GM23338 (cell line): ENCODE data around the gene GRXCR2.

Experiments used
- POLR2AphosphoS5 ChIP-seq: IDR thresholded peaks from 2 replicates; pipeline ENCODE4 v1.6.1; 2016; ENCODE audit warnings: antibody characterized with exemption, low read depth
- TF ChIP-seq, protein P1 (sequence below): IDR thresholded peaks from one replicate; pipeline ENCODE4 v1.6.1; 2018; ENCODE audit warnings: antibody characterized with exemption; ENCODE audit not compliant: unreplicated experiment

DNA sequence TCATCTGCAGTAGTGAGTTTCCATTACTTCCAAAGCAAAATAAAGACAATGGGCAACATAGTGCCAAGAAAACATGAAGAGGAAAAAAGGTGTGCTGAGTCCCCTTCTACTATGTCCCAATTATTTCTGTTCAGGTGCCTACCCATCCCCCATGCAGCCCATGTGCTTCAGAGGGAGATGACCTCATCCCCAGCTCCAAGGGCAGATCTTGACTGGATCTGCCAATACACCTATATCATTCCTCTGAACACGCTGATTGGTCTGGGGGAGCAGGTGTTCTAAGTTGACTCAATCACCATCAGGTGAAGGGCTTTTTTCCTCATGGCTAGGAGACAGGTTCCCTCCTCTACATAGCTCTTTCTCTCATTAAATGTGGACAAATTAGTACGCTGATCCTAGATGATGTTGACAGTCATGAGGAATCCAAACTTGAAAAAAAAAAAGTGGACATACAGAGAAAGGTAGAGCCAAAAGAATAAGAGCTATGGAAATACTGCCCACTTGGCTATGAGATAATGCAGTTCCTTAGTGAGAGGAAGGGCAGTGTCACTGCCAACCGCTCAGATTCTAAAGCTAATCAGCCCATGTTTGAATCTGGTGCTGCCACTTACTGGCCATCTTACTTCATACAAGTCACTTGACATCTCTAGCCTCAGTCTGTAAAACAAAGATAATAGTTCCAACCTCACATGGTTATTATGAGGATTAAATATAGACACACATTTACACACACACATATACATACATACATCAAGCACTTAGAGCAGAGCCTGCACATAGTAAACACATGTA, 60.8 kb downstream of the GRXCR2 start:
- no peak for TF ChIP-seq POLR2AphosphoS5
- TF ChIP-seq, protein P1, sequence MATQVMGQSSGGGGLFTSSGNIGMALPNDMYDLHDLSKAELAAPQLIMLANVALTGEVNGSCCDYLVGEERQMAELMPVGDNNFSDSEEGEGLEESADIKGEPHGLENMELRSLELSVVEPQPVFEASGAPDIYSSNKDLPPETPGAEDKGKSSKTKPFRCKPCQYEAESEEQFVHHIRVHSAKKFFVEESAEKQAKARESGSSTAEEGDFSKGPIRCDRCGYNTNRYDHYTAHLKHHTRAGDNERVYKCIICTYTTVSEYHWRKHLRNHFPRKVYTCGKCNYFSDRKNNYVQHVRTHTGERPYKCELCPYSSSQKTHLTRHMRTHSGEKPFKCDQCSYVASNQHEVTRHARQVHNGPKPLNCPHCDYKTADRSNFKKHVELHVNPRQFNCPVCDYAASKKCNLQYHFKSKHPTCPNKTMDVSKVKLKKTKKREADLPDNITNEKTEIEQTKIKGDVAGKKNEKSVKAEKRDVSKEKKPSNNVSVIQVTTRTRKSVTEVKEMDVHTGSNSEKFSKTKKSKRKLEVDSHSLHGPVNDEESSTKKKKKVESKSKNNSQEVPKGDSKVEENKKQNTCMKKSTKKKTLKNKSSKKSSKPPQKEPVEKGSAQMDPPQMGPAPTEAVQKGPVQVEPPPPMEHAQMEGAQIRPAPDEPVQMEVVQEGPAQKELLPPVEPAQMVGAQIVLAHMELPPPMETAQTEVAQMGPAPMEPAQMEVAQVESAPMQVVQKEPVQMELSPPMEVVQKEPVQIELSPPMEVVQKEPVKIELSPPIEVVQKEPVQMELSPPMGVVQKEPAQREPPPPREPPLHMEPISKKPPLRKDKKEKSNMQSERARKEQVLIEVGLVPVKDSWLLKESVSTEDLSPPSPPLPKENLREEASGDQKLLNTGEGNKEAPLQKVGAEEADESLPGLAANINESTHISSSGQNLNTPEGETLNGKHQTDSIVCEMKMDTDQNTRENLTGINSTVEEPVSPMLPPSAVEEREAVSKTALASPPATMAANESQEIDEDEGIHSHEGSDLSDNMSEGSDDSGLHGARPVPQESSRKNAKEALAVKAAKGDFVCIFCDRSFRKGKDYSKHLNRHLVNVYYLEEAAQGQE: no peak
